ENCODE data around the gene NOXA1.

Gene NOXA1

DNA sequence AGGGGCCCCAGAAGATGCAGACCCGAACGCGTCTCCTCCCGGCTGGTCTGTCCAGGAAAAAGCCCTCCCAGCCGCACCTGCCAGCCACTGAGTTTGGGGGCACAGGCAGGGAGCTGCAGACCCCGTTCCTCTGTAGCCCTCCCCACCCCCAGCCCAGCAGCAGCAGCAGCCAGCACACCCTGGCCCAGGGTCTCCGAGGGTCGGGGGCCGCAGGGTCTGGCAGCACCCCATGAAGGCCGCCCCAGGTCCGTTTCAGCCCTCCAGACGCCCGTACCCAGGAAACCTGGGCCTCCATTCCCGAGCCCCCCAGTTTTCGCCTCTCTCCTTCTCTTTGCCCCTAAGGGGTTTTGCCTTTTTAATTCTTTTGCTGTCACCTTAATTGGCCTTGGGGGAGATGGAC lies 19.9 kb upstream of the NOXA1 start:
- no peak for DNase-seq (ENCODE audit: low read depth)
- TF ChIP-seq, protein P1, sequence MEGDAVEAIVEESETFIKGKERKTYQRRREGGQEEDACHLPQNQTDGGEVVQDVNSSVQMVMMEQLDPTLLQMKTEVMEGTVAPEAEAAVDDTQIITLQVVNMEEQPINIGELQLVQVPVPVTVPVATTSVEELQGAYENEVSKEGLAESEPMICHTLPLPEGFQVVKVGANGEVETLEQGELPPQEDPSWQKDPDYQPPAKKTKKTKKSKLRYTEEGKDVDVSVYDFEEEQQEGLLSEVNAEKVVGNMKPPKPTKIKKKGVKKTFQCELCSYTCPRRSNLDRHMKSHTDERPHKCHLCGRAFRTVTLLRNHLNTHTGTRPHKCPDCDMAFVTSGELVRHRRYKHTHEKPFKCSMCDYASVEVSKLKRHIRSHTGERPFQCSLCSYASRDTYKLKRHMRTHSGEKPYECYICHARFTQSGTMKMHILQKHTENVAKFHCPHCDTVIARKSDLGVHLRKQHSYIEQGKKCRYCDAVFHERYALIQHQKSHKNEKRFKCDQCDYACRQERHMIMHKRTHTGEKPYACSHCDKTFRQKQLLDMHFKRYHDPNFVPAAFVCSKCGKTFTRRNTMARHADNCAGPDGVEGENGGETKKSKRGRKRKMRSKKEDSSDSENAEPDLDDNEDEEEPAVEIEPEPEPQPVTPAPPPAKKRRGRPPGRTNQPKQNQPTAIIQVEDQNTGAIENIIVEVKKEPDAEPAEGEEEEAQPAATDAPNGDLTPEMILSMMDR (IDR thresholded peaks at IDR 0.05; ENCODE audit: low read depth, low read length, missing control alignments) = no peak
- no peak overlapping the region for H3K4me3 ChIP-seq (ENCODE audit: low read depth, low read length)

DNA sequence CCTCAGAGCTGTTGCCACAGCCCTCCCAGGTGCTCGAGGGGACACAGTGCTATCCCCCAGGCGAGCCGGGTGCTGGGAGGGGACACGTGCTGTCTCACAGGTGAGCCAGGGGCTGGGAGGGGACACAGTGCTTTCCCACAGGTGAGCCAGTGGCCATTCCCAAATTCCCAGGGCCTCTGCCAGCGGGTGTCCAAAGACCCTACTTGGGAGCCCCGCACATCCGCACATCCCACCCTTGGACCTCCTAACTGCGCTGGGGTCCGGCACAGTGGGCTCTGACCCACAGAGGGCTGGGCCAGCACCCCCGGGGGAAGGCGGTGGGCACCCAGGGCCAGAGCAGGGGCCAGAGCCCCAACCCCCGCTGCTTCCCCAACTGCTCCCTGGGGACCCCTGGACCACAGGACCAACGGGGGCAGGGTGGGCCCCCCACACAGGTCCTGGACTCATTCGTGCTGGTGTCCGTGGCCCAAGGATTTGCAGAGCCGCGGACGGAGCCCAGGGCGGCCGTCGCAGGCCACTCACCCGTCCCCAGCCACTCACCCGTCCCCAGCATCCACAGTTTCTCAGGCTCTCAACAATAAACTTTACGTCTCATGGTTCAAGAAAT lies 18.1 kb upstream of the NOXA1 start:
- H3K4me3 ChIP-seq (ENCODE audit: low read depth, low read length) = no peak overlapping the region
- no peak for DNase-seq (ENCODE audit: low read depth)
- TF ChIP-seq, protein P1 (IDR thresholded peaks at IDR 0.05; ENCODE audit: low read depth, low read length, missing control alignments) = no peak

DNA sequence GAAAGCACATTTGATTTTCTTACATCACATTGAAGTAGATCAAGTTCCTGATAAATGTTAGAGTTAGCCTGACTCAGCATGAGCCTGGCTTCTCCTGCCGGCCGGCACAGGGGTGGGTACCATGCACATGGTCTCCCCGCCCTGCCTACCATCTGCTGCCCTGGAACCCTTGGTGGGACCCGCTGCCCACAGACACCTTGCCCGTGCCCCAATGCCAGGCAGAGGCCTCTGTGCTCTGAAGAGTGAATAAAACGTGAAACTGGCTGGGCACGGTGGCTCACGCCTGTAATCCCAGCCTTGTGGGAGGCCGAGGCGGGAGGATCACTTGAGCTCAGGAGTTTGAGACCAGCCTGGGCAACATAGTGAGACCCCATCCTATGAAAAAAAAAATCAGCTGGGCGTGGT lies 17.5 kb upstream of the NOXA1 start:
- TF ChIP-seq, protein P1 (IDR thresholded peaks at IDR 0.05; ENCODE audit: low read depth, low read length, missing control alignments) = no peak
- DNase-seq (ENCODE audit: low read depth) = no peak
- H3K4me3 ChIP-seq (ENCODE audit: low read depth, low read length) = no peak overlapping the region

DNA sequence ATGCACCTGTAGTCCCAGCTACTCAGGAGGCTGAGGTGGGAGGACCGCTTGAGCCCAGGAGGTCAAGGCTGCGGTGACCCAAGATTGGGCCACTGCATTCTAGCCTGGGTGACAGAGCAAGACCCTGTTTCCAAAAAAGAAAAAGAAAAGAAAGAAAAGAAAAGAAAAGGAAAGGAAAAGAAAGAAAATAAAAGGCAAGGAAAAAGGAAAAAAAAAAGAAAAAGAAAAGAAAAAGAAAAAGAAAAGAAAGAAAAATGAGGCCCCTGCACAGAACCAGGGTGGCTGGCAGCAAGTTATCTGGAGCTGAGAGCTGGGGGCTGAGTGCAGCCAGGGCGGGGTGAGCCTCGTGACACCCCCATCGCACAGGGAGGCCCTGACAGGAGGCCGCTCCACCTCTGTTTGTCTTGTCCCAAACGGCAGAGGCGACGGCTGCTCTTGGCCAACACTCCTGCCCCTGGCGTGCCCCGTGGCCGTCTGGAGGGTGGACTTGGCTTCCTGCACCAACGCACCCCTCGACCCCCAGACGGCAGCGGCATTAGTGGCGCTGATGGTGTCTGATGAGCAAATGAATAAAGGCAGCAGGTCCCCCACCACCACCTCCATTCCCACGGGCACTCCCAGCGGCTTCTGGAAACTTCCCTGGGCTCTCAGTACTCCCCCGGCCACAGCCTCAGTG lies 17.0 kb upstream of the NOXA1 start:
- TF ChIP-seq, protein P1 (IDR thresholded peaks at IDR 0.05; ENCODE audit: low read depth, low read length, missing control alignments) = no peak
- DNase-seq (ENCODE audit: low read depth) = no peak
- no peak overlapping the region for H3K4me3 ChIP-seq (ENCODE audit: low read depth, low read length)

DNA sequence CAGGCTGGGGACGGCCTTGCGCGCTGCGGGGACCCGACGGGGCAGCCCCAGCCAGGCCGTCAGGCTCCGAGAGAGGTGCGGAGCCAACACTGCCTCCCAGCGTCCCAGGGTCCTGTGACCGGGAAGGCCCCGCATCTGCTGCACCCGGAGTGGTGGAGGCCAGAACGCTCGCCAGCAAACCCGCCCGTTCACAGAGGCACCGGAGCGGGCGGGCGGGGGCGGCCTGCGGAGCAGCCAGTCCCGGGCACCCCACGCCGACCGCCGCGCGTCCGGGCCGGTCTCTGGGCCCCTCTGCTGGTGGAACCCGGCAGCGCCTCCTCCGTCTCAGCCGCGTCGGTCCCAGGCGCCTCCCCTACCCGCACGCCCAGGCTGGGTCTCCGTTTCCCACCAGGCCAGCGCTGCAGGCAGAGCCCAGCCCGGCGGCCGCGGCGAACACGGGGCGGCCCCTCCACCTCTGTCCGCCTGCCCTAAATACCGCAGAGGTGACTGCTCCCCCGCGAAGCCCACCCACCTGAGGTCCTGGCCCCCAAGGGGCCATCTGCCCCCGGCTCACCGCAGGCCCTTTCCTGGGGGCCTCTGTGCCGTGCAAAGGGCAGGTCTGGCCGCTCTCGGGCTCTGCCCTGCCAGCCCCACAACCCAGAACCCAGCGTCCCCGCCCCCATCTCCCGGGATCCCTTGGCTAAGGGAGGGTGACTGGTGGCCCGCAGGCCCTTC lies 16.2 kb upstream of the NOXA1 start:
- H3K4me3 ChIP-seq (ENCODE audit: low read depth, low read length) = peak overlapping the region; percentile 38
- TF ChIP-seq, protein P1 (IDR thresholded peaks at IDR 0.05; ENCODE audit: low read depth, low read length, missing control alignments) = peak; percentile 67
- DNase-seq (ENCODE audit: low read depth) = no peak

DNA sequence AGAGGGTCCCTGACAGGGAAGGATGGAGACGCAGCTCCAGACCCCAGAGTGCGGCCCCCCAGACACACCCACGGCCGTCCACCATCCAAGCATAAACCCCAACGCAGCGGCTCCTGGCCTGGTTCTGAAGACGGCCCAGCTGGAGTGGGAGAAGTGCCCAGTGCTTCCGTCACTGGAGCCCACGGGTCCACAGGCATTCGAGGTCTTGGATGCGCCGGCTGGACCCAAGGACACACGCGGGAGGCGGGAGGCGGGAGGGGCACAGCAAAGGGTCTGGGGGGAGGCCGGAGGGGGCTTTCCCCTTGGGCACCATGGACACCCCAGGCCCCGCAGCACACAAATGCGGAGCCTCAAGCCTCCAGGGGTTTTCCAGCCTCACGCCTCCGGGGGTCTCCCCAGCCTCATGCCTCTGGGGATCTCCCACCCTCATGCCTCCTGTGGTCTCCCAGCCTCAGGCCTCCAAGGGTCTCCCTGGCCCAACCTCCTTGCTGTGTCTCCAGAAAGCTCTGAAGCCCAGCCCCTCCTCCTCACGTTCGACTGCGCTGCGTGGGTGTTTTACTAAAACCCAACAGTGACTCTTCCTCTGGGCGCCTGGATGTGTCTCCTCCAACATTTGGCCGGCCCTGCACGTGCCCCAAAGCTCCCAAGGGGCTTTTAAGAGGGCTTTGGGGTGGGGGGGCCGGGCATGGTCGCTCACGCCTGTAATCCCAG lies 15.4 kb upstream of the NOXA1 start:
- H3K4me3 ChIP-seq (ENCODE audit: low read depth, low read length) = peak overlapping the region; percentile 5; the same call in 1 of the 2 replicates
- peak; percentile 41 for DNase-seq (ENCODE audit: low read depth)
- TF ChIP-seq, protein P1 (IDR thresholded peaks at IDR 0.05; ENCODE audit: low read depth, low read length, missing control alignments) = no peak
